Neural crest cell (in vitro differentiated cells): ENCODE data around the gene IKZF3. TPM values are rescaled to one million over a fixed set of nuclear protein-coding genes. Genes with fewer than 3 reads are reported as not detected.

Experiments used
- DNase-seq: peaks from one replicate; pipeline ENCODE4 v3.0.0; 2021; ENCODE audit warnings: low read depth, mixed read lengths, low spot score
- H3K27ac Mint-ChIP-seq: one replicate; pipeline ENCODE4 v1.8.0; 2021; ENCODE audit warnings: mild to moderate bottlenecking, mixed read lengths; ENCODE audit not compliant: unreplicated experiment
- H3K27me3 Mint-ChIP-seq: 2 replicates; pipeline ENCODE4 v1.8.0; 2021; ENCODE audit warnings: low read depth, mild to moderate bottlenecking, mixed read lengths
- H3K36me3 Mint-ChIP-seq: 2 replicates; pipeline ENCODE4 v1.8.0; 2021; ENCODE audit warnings: low read depth, mild to moderate bottlenecking, mixed read lengths
- H3K4me1 Mint-ChIP-seq: 2 replicates; pipeline ENCODE4 v1.8.0; 2021; ENCODE audit warnings: mixed read lengths
- H3K4me3 Mint-ChIP-seq: one replicate; pipeline ENCODE4 v1.8.0; 2021; ENCODE audit warnings: mild to moderate bottlenecking, mixed read lengths
- H3K9me3 Mint-ChIP-seq: 2 replicates; pipeline ENCODE4 v1.8.0; 2021; ENCODE audit warnings: mixed read lengths
- CTCF ChIP-seq: fragments of 200-600 bp; sonication (generic); conservative IDR thresholded peaks from 2 replicates; pipeline ENCODE4 v1.5.0; 2021; ENCODE audit warnings: antibody characterized with exemption, mild to moderate bottlenecking
- total RNA-seq: library from RNA; stranded (reverse); gene quantifications from 2 replicates; pipeline ENCODE4 v1.2.1, GENCODE V29; 2021

Gene IKZF3
- total RNA-seq, 1 donor from 2014 or later: not detected

- Mint-ChIP-seq H3K4me3 (no peak overlapping the region), H3K27me3 (peaks cover 35% of the 10 kb centered on the region), H3K27ac (no peak overlapping the region), H3K9me3 (peaks cover 10% of the 10 kb centered on the region), H3K36me3 (peaks cover 6% of the 10 kb centered on the region), H3K4me1 (no peaks in the 10 kb centered on the region)
- DNase-seq: no peak
- no peak for TF ChIP-seq CTCF
Observed at GRCh38 chr17:39820541-39820940, 43.6 kb downstream of the IKZF3 start.

GRCh38 chr17:39818358-39819000 is 45.6 kb downstream of the IKZF3 start:
- no peak for DNase-seq
- Mint-ChIP-seq H3K9me3 (peaks cover 7% of the 10 kb centered on the region), H3K27me3 (peaks cover 36% of the 10 kb centered on the region), H3K36me3 (peaks cover 6% of the 10 kb centered on the region), H3K27ac (no peak overlapping the region), H3K4me1 (no peaks in the 10 kb centered on the region), H3K4me3 (no peak overlapping the region)
- TF ChIP-seq CTCF: no peak

- Mint-ChIP-seq H3K27me3 (peaks cover 32% of the 10 kb centered on the region), H3K4me1 (no peaks in the 10 kb centered on the region), H3K4me3 (no peak overlapping the region), H3K9me3 (no peaks in the 10 kb centered on the region), H3K36me3 (no peaks in the 10 kb centered on the region), H3K27ac (no peak overlapping the region)
- no peak for TF ChIP-seq CTCF
- DNase-seq: no peak
Observed at GRCh38 chr17:39816272-39816671, 47.8 kb downstream of the IKZF3 start.

- Mint-ChIP-seq H3K4me1 (no peaks in the 10 kb centered on the region), H3K9me3 (no peaks in the 10 kb centered on the region), H3K36me3 (no peaks in the 10 kb centered on the region), H3K4me3 (no peak overlapping the region), H3K27me3 (peaks cover 25% of the 10 kb centered on the region), H3K27ac (no peak overlapping the region)
- DNase-seq: no peak
- TF ChIP-seq CTCF: no peak
Observed at GRCh38 chr17:39814497-39814896, 49.6 kb downstream of the IKZF3 start.

- Mint-ChIP-seq H3K4me1 (no peaks in the 10 kb centered on the region), H3K27me3 (peaks cover 28% of the 10 kb centered on the region), H3K36me3 (no peaks in the 10 kb centered on the region), H3K4me3 (no peak overlapping the region), H3K27ac (no peak overlapping the region), H3K9me3 (no peaks in the 10 kb centered on the region)
- no peak for TF ChIP-seq CTCF
- no peak for DNase-seq
Observed at GRCh38 chr17:39813631-39814030, 50.5 kb downstream of the IKZF3 start.
